Right hindlimb (tissue), 1 donor: Measurements from ENCODE around the gene UROS.
A peak's percentile ranks its signal among the peaks of the same experiment; 100 is the strongest.

Experiments used
- DNase-seq: peaks from one replicate; pipeline ENCODE4 v3.0.0-alpha.2; 2018

Gene UROS

GRCh38 chr10:125785791-125786190 lies 37.3 kb downstream of the UROS start:
- DNase-seq: no peak

- DNase-seq: no peak
Measured at GRCh38 chr10:125783957-125784356, 39.1 kb downstream of the UROS start.

- no peak for DNase-seq
Measured at GRCh38 chr10:125783408-125783807, 39.6 kb downstream of the UROS start.

GRCh38 chr10:125782616-125783015 lies 40.4 kb downstream of the UROS start:
- DNase-seq: peak; percentile 69

- no peak for DNase-seq
Measured at GRCh38 chr10:125782054-125782453, 41.0 kb downstream of the UROS start.

- no peak for DNase-seq
Measured at GRCh38 chr10:125781374-125781773, 41.7 kb downstream of the UROS start.

GRCh38 chr10:125779403-125780327 lies 43.4 kb downstream of the UROS start:
- DNase-seq: no peak

GRCh38 chr10:125778556-125778955 lies 44.5 kb downstream of the UROS start:
- no peak for DNase-seq

- no peak for DNase-seq
Measured at GRCh38 chr10:125777806-125778205, 45.3 kb downstream of the UROS start.

- DNase-seq: no peak
Measured at GRCh38 chr10:125775491-125776106, 47.5 kb downstream of the UROS start, which contains the start of gene MMP21. Gene MMP21, minus strand, starts transcription at chr10:125775821. Its CDS starts 0 bp downstream, at chr10:125775821.

GRCh38 chr10:125774581-125775191 lies 48.4 kb downstream of the UROS start:
- no peak for DNase-seq

GRCh38 chr10:125773687-125774543 lies 49.1 kb downstream of the UROS start:
- DNase-seq: no peak

- DNase-seq: no peak
Measured at GRCh38 chr10:125772864-125773180, 50.2 kb downstream of the UROS start.

- DNase-seq: no peak
Measured at GRCh38 chr10:125772112-125772863, 50.8 kb downstream of the UROS start.

GRCh38 chr10:125770844-125771243 lies 52.2 kb downstream of the UROS start:
- no peak for DNase-seq

GRCh38 chr10:125769175-125769574 lies 53.9 kb downstream of the UROS start:
- no peak for DNase-seq

GRCh38 chr10:125768219-125768855 lies 54.7 kb downstream of the UROS start:
- no peak for DNase-seq

GRCh38 chr10:125766511-125766910 lies 56.5 kb downstream of the UROS start:
- DNase-seq: no peak

GRCh38 chr10:125765835-125766234 lies 57.2 kb downstream of the UROS start:
- DNase-seq: no peak

- DNase-seq: no peak
Measured at GRCh38 chr10:125762692-125763648, 60.1 kb downstream of the UROS start.
